AG20443 (cell line): Measurements from ENCODE around the gene ARID2.
A peak's percentile ranks its signal among the peaks of the same experiment; 100 is the strongest.

ENCODE experiments used
- DNase-seq: peaks from one replicate; pipeline ENCODE4 v3.0.0; 2012; ENCODE audit warnings: low spot score, mixed read lengths

Gene ARID2, protein sequence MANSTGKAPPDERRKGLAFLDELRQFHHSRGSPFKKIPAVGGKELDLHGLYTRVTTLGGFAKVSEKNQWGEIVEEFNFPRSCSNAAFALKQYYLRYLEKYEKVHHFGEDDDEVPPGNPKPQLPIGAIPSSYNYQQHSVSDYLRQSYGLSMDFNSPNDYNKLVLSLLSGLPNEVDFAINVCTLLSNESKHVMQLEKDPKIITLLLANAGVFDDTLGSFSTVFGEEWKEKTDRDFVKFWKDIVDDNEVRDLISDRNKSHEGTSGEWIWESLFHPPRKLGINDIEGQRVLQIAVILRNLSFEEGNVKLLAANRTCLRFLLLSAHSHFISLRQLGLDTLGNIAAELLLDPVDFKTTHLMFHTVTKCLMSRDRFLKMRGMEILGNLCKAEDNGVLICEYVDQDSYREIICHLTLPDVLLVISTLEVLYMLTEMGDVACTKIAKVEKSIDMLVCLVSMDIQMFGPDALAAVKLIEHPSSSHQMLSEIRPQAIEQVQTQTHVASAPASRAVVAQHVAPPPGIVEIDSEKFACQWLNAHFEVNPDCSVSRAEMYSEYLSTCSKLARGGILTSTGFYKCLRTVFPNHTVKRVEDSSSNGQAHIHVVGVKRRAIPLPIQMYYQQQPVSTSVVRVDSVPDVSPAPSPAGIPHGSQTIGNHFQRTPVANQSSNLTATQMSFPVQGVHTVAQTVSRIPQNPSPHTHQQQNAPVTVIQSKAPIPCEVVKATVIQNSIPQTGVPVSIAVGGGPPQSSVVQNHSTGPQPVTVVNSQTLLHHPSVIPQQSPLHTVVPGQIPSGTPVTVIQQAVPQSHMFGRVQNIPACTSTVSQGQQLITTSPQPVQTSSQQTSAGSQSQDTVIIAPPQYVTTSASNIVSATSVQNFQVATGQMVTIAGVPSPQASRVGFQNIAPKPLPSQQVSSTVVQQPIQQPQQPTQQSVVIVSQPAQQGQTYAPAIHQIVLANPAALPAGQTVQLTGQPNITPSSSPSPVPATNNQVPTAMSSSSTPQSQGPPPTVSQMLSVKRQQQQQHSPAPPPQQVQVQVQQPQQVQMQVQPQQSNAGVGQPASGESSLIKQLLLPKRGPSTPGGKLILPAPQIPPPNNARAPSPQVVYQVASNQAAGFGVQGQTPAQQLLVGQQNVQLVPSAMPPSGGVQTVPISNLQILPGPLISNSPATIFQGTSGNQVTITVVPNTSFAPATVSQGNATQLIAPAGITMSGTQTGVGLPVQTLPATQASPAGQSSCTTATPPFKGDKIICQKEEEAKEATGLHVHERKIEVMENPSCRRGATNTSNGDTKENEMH (N-terminal part only)

DNA sequence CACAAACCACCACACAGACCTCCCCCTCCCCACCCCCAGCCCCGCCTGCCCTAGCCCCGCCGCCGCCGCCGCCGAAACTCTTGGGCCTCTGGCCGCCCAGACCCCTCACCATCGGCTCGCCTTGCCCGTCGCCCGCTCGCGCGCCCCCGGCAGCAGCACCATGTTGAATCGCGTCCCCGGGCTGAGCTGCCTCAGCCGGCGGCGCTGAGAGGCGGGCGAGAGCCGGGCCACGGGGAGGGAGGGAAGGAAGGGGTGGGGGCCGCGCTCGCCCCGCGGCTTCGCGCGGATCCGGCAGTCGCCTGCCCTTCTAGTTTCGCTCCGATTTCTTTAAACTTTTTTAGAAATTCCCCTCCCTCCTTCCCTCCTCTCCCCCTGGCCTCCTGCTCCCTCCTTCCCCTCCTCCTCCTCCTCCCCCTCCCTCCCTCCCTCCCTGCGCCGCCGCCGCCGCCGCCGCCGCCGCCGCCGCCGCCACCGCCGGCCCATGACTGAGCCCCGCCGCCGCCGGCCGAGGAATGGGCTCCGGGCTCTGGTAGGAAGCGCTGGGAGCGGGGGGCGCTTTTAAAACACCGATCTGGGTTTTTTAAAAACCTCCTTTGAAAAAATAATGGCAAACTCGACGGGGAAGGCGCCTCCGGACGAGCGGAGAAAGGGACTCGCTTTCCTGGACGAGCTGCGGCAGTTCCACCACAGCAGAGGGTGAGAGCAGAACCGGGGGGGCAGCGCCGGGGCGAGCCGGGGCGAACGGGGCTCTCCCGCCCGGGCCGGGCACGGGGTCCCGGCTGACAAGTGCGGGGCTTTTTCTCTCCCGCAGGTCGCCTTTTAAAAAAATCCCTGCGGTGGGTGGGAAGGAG lies at the start of gene ARID2:
TSS of gene ARID2 (plus strand) at position 474 of the 851 bp plus-strand sequence. CDS start at position 605, 131 bp downstream.
- DNase-seq: peak; percentile 65

GRCh38 chr12:45680362-45680761 lies 49.1 kb upstream of the ARID2 start:
- no peak for DNase-seq

GRCh38 chr12:45681465-45681864 lies 48.0 kb upstream of the ARID2 start:
- DNase-seq: no peak

- DNase-seq: no peak
These were observed 43.8 kb upstream of the ARID2 start for GRCh38 chr12:45685680-45686079.

GRCh38 chr12:45687081-45688015 lies 42.2 kb upstream of the ARID2 start:
- DNase-seq: no peak

DNA sequence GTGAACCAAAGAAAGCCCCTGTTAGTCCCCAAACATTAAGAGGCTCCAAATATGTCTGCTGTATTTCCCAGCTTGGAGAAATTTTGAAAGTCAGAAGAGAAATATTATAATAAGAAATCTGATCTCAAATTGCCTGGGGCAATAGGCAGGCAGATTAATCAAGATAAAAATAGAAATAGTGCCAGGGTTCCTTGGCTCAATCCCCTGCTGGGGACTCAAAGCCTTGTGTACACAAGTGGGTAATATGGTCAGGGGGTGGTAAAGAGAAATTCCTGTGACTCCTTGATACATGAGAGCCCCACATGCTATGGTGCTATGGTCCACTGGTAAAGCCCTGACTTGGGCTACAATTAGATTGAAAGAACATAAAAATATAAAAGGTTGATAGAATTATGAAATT lies 41.3 kb upstream of the ARID2 start:
- no peak for DNase-seq

GRCh38 chr12:45695035-45695434 lies 34.5 kb upstream of the ARID2 start:
- no peak for DNase-seq

GRCh38 chr12:45695606-45696005 lies 33.9 kb upstream of the ARID2 start:
- DNase-seq: no peak

DNA sequence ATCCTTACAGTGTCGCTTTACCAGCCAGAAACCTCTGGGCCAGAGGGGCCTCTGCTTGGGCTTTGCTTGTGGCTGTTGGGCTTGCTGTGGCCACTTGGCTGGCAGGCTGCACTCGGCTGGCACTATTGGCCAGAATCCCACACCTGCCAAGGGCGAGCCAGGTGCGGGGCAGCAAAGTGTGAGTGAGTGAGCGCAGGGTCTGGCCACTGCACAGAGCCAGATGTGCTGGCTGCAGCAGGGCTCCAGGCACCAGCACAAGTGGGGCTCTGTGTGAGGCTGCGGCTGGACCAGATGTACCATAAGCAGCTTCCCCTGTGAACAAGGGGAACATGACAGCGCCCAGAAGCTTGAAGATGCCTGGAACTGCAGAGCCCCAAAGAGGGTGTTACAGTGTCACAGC lies 33.5 kb upstream of the ARID2 start:
- DNase-seq: no peak

GRCh38 chr12:45697371-45697770 lies 32.1 kb upstream of the ARID2 start:
- DNase-seq: no peak

GRCh38 chr12:45701296-45701695 lies 28.2 kb upstream of the ARID2 start:
- no peak for DNase-seq

GRCh38 chr12:45703942-45704341 lies 25.6 kb upstream of the ARID2 start:
- no peak for DNase-seq

DNA sequence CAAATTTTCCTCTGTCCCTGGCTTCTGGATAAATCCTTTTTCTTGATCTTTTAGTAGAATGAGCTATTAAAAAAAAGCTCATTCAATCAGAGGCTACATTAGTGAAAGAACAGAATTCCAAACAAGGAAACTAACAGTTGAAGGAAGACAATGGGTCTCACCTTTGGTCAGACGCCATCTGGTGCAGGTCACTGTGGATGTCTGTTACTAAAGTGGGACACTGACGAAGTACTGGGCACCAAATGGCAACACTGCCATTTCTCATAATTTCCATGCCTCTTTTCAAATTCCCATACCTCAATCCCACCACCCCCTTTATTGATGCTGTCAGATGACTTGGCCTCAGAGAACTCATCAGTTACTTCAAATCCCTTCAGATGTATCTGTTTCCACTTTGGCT lies 24.5 kb upstream of the ARID2 start:
- no peak for DNase-seq

- DNase-seq: no peak
These were observed 24.1 kb upstream of the ARID2 start for GRCh38 chr12:45705404-45705803.

DNA sequence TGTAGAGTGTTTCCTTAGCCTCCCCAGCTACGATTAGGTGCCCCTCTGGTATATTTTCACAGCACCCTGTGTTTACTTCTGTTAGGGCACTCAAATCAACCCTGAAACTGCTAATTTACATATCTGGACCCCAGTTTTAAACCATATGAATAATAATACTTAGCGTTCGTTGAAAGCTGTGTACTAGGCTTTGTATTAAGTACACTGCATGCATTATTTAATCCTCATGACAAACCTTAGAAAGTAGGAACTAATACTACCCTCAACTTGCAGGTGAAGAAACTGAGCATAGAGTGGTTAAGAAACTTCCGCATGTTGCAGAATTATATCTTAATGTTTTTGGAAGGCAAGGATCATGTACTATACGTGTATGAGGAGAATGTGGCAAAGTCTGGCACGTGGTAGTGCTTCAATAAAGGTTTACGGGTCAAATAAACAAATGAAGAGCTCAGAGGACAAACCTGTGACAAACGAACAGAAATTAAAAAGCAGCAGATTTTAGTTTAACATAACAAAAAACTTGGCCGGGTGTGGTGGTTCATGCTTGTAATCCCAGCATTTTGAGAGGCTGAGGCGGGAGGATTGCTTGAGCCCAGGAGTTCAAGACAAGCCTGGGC lies 22.2 kb upstream of the ARID2 start:
- DNase-seq: no peak

- DNase-seq: no peak
These were observed 21.1 kb upstream of the ARID2 start for GRCh38 chr12:45708363-45708762.

- no peak for DNase-seq
These were observed 20.6 kb upstream of the ARID2 start for GRCh38 chr12:45708901-45709300.

GRCh38 chr12:45712319-45712718 lies 17.2 kb upstream of the ARID2 start:
- no peak for DNase-seq

- DNase-seq: no peak
These were observed 16.4 kb upstream of the ARID2 start for GRCh38 chr12:45713078-45713477.

DNA sequence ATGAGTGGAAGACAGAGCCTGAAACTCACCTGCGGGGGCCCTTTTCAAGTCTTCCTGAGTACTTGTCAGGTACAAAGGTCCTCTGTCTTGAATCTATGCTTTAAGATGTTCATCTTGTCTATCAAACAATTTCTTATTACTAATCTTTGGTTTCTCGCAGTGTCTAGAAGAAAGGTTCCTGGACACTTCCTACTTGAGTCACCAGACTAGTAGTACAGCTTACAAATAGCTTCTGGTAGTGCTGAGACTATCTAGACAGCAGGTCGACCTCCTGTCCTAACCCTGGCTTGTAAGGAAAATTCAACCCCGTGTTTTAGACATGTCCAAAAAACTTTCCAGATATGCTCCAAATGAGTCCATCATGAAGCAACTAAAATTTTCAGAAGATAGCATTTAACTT lies 11.2 kb upstream of the ARID2 start:
- no peak for DNase-seq
